ENCODE results near the gene IGFBP5. TPM values are rescaled to one million over a fixed set of nuclear protein-coding genes. Genes with fewer than 3 reads are reported as not detected.

The IGFBP5 gene
- total and polyA plus RNA-seq, 7 experiments from 2014 or later, result not detected

DNA sequence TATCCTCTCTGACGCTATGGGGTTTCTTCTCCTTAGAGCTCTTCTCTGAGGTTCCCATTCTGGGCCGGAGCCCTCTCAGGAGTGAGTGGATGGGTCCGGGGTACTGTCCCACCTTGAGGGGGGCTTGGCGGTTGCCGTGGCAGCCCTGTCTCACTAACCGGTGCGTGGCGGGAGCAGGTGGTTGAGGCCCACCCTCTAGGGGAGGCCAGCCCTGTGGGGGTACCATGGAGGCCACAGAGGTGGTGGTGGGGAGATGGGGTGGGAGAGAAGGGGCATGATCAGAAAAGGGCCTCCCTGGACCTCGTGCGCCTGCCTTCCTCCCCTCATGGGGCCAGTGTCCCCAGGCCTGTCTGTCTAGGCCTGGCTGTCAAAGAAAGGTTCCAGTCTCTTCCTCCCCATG is 22.3 kb downstream of the IGFBP5 start:
- Histone ChIP-seq H3K9me3 (ENCODE audit: control insufficient read depth in 2 of 3, low read length in 3 of 3) (no peaks in the 10 kb centered on the region), H3K4me3 (ENCODE audit: low read length) (no peak overlapping the region), H3K4me1 (ENCODE audit: control insufficient read depth in 2 of 2, insufficient read depth in 2 of 2, low read length in 2 of 2) (no peaks in the 10 kb centered on the region), H3K36me3 (ENCODE audit: control insufficient read depth in 2 of 3, insufficient read depth in 3 of 3, low read length in 3 of 3) (no peaks in the 10 kb centered on the region), H3K27ac (ENCODE audit: low read depth, low read length) (no peak overlapping the region), H3K27me3 (ENCODE audit: control insufficient read depth in 2 of 2, insufficient read depth in 2 of 2, low read length in 2 of 2) (no peaks in the 10 kb centered on the region)
- no peak for DNase-seq
- ChIA-PET CTCF (no interaction called here), POLR2A (no interaction called here)
- H3K4me1 Mint-ChIP-seq, result no peaks in the 10 kb centered on the region
- H3K36me3 Mint-ChIP-seq, result no peaks in the 10 kb centered on the region
- H3K27me3 Mint-ChIP-seq, result peaks cover 4 to 18% (median 10%) of the 10 kb centered on the region in 5 donors
- intact Hi-C loops (cut with micrococcal nuclease), result no loop called here
- no peak for ATAC-seq
- no peaks in the 10 kb centered on the region for H3K9me3 Mint-ChIP-seq
- H3K4me3 Mint-ChIP-seq, result no peak overlapping the region
- no peak overlapping the region for H3K27ac Mint-ChIP-seq

DNA sequence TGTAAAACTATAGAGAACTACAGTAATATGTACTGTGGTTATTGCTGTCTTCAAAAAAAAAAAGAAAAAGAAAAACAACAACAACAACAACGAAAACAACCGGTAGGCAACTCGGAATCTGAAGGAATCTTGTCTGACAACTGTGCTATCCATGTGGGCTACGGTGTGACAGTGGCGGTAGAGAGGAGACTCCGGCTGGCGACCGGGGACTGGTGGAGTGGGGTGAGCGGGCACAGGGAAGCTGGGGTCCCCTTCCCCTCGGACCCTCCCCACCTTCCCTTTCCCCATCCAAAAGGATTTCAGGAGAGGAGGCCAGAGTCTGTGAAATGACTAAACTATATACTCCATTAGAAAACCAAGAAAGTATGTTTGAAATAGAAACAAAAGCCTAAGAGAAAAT is 22.9 kb downstream of the IGFBP5 start:
- ChIA-PET POLR2A (no interaction called here), CTCF (no interaction called here)
- H3K27me3 ChIP-seq (ENCODE audit: control insufficient read depth in 2 of 2, insufficient read depth in 2 of 2, low read length in 2 of 2), result no peaks in the 10 kb centered on the region
- ATAC-seq, result no peak
- no peaks in the 10 kb centered on the region for H3K4me1 ChIP-seq (ENCODE audit: control insufficient read depth in 2 of 2, insufficient read depth in 2 of 2, low read length in 2 of 2)
- DNase-seq, result no peak
- Mint-ChIP-seq H3K9me3 (no peaks in the 10 kb centered on the region), H3K4me3 (no peak overlapping the region), H3K4me1 (no peaks in the 10 kb centered on the region), H3K27ac (no peak overlapping the region), H3K27me3 (peaks cover 4 to 18% (median 14%) of the 10 kb centered on the region in 5 donors), H3K36me3 (no peaks in the 10 kb centered on the region)
- no peak overlapping the region for H3K27ac ChIP-seq (ENCODE audit: low read depth, low read length)
- H3K36me3 ChIP-seq (ENCODE audit: control insufficient read depth in 2 of 3, insufficient read depth in 3 of 3, low read length in 3 of 3), result no peaks in the 10 kb centered on the region
- no peaks in the 10 kb centered on the region for H3K9me3 ChIP-seq (ENCODE audit: control insufficient read depth in 2 of 3, low read length in 3 of 3)
- H3K4me3 ChIP-seq (ENCODE audit: low read length), result no peak overlapping the region
- intact Hi-C loops (cut with micrococcal nuclease), result no loop called here

DNA sequence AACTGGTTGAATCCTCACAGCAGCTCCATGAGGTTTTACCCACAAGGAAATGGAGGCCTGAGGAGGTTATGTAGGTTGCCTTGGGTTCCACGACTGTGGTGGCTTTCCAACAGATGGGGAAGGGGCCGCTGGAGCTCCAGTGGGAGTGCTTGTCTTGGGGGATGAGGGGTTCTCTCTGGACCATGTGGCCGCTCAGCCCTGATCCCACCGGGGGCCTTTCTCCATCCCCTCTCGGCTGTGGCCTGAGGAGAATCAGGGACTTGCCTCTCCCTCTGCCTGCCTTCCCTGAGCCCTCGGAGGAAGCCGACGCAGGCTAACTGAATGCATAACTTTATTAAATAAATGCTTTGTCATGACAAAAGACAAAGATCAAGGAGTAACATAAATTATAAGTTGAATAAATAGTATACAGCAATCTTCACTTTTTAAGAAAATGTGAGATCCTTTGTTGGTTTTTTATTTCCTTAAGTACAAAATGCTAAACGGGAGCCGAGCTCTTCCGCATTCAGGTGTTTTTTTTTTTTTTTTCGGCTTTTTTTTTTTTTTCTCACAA is 23.5 kb downstream of the IGFBP5 start:
- H3K27me3 Mint-ChIP-seq, result peaks cover 4 to 18% (median 14%) of the 10 kb centered on the region in 5 donors
- intact Hi-C loops (cut with micrococcal nuclease), result no loop called here
- no peaks in the 10 kb centered on the region for H3K27me3 ChIP-seq (ENCODE audit: control insufficient read depth in 2 of 2, insufficient read depth in 2 of 2, low read length in 2 of 2)
- H3K4me1 Mint-ChIP-seq, result no peaks in the 10 kb centered on the region
- no peak for DNase-seq
- H3K4me3 ChIP-seq (ENCODE audit: low read length), result no peak overlapping the region
- no peaks in the 10 kb centered on the region for H3K36me3 Mint-ChIP-seq
- ChIA-PET POLR2A (no interaction called here), CTCF (no interaction called here)
- no peak overlapping the region for H3K4me3 Mint-ChIP-seq
- H3K27ac Mint-ChIP-seq, result no peak overlapping the region
- H3K9me3 Mint-ChIP-seq, result no peaks in the 10 kb centered on the region
- H3K36me3 ChIP-seq (ENCODE audit: control insufficient read depth in 2 of 3, insufficient read depth in 3 of 3, low read length in 3 of 3), result no peaks in the 10 kb centered on the region
- no peaks in the 10 kb centered on the region for H3K9me3 ChIP-seq (ENCODE audit: control insufficient read depth in 2 of 3, low read length in 3 of 3)
- ATAC-seq, result no peak
- no peaks in the 10 kb centered on the region for H3K4me1 ChIP-seq (ENCODE audit: control insufficient read depth in 2 of 2, insufficient read depth in 2 of 2, low read length in 2 of 2)
- no peak overlapping the region for H3K27ac ChIP-seq (ENCODE audit: low read depth, low read length)

DNA sequence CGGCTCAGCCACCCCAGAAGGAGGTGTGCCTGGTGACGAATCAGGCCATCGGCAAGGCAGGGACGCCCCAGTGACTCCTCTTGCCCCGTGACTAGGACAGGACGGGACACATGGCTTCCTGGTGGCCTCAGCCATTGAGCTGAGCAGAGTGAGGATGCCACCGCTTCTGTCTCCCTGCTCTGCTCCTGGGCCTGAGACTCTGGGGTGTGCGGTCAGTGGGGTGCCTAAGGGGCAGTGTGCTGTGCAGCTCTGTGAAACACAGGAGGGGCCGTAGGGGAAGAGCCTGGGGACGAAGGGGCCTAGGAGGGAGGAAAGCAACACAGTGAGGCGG is 24.3 kb downstream of the IGFBP5 start:
- DNase-seq, result no peak
- H3K27me3 Mint-ChIP-seq, result peaks cover 4 to 18% (median 14%) of the 10 kb centered on the region in 5 donors
- Histone ChIP-seq H3K36me3 (ENCODE audit: control insufficient read depth in 2 of 3, insufficient read depth in 3 of 3, low read length in 3 of 3) (no peaks in the 10 kb centered on the region), H3K9me3 (ENCODE audit: control insufficient read depth in 2 of 3, low read length in 3 of 3) (no peaks in the 10 kb centered on the region), H3K27me3 (ENCODE audit: control insufficient read depth in 2 of 2, insufficient read depth in 2 of 2, low read length in 2 of 2) (no peaks in the 10 kb centered on the region), H3K27ac (ENCODE audit: low read depth, low read length) (no peak overlapping the region), H3K4me3 (ENCODE audit: low read length) (no peak overlapping the region), H3K4me1 (ENCODE audit: control insufficient read depth in 2 of 2, insufficient read depth in 2 of 2, low read length in 2 of 2) (no peaks in the 10 kb centered on the region)
- no peak for ATAC-seq
- POLR2A ChIA-PET, result no interaction called here
- intact Hi-C loops (cut with micrococcal nuclease), result no loop called here
- H3K4me1 Mint-ChIP-seq, result peaks cover 0 to 2% (median 0%) of the 10 kb centered on the region in 7 donors
- no peak overlapping the region for H3K4me3 Mint-ChIP-seq
- no peak overlapping the region for H3K27ac Mint-ChIP-seq
- H3K9me3 Mint-ChIP-seq, result no peaks in the 10 kb centered on the region
- CTCF ChIA-PET, result no interaction called here
- H3K36me3 Mint-ChIP-seq, result no peaks in the 10 kb centered on the region

GRCh38 chr2:216670266-216671080 is 24.9 kb downstream of the IGFBP5 start:
- Mint-ChIP-seq H3K36me3 (no peaks in the 10 kb centered on the region), H3K27me3 (peaks cover under 1 to 18% (median 14%) of the 10 kb centered on the region in 5 donors), H3K4me3 (no peak overlapping the region), H3K9me3 (no peaks in the 10 kb centered on the region), H3K4me1 (peaks cover 0 to 2% (median 0%) of the 10 kb centered on the region in 7 donors), H3K27ac (no peak overlapping the region)
- H3K27me3 ChIP-seq (ENCODE audit: control insufficient read depth in 2 of 2, insufficient read depth in 2 of 2, low read length in 2 of 2), result no peaks in the 10 kb centered on the region
- CTCF ChIA-PET, result no interaction called here
- no peak overlapping the region for H3K4me3 ChIP-seq (ENCODE audit: low read length)
- H3K4me1 ChIP-seq (ENCODE audit: control insufficient read depth in 2 of 2, insufficient read depth in 2 of 2, low read length in 2 of 2), result no peaks in the 10 kb centered on the region
- no peak for ATAC-seq
- H3K9me3 ChIP-seq (ENCODE audit: control insufficient read depth in 2 of 3, low read length in 3 of 3), result no peaks in the 10 kb centered on the region
- POLR2A ChIA-PET, result no interaction called here
- no peak for DNase-seq
- intact Hi-C loops (cut with micrococcal nuclease), result no loop called here
- H3K36me3 ChIP-seq (ENCODE audit: control insufficient read depth in 2 of 3, insufficient read depth in 3 of 3, low read length in 3 of 3), result no peaks in the 10 kb centered on the region
- H3K27ac ChIP-seq (ENCODE audit: low read depth, low read length), result no peak overlapping the region

DNA sequence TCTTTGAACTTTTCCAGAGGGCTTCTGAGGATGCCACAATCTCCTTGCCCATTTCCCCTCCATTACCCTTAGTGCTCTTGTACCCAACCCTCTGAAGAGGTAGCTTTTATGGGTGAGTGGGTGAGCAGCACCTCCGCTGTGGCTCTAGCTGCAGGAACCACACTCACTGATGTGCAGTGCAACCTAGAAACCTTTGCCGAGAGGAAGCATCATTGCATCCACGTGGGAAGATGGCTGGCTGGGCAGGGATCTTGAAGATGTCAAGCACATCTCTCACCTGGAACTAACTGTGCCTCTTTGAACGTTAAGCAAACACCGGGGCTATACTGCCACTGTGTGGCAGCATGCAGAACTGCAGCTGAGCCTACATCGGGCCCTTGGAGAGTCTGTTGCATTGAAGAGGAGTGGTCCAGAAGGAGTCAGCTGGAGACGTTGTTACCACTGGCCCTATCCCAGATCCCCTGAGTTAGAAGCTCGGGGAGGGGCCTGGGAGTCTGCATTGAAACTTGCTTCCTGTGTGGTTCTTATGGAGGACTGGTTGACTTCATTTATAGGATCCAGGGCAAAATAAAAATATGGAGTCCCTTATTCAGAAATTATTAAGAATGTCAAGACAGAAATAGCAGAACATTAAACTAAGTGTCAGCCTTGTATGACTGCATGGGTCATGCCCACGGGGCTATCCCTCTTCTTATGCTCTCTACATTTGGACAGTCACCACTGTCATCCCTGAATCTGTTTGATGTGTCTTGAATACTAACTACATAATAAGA is 28.7 kb downstream of the IGFBP5 start:
- H3K4me1 Mint-ChIP-seq, result peaks cover 0 to 2% (median 0%) of the 10 kb centered on the region in 7 donors
- peak; percentile 88 for ATAC-seq
- H3K36me3 Mint-ChIP-seq, result peaks cover 0 to 3% (median 0%) of the 10 kb centered on the region in 5 donors
- peak; percentile 36 to 75 (median 62) for DNase-seq
- peaks cover 0 to 12% (median 10%) of the 10 kb centered on the region in 5 donors for H3K27me3 Mint-ChIP-seq
- Histone ChIP-seq H3K27ac (ENCODE audit: low read depth, low read length) (no peak overlapping the region), H3K27me3 (ENCODE audit: control insufficient read depth in 2 of 2, insufficient read depth in 2 of 2, low read length in 2 of 2) (no peaks in the 10 kb centered on the region), H3K4me3 (ENCODE audit: low read length) (no peak overlapping the region), H3K36me3 (ENCODE audit: control insufficient read depth in 2 of 3, insufficient read depth in 3 of 3, low read length in 3 of 3) (no peaks in the 10 kb centered on the region), H3K4me1 (ENCODE audit: control insufficient read depth in 2 of 2, insufficient read depth in 2 of 2, low read length in 2 of 2) (no peaks in the 10 kb centered on the region), H3K9me3 (ENCODE audit: control insufficient read depth in 2 of 3, low read length in 3 of 3) (no peaks in the 10 kb centered on the region)
- no peaks in the 10 kb centered on the region for H3K9me3 Mint-ChIP-seq
- no peak overlapping the region for H3K27ac Mint-ChIP-seq
- CTCF ChIA-PET, result interaction anchor here (0.8 to 1.2 kb wide), 4 partner anchors 129 to 158 kb away, joined by 3 to 8 read pairs (median 4); no protein-coding TSS in a partner anchor
- intact Hi-C loops (cut with micrococcal nuclease), result loop anchor here (1.0 to 2.0 kb wide), 3 partner anchors 147 to 1212 kb away; no protein-coding TSS in a partner anchor
- H3K4me3 Mint-ChIP-seq, result no peak overlapping the region
- POLR2A ChIA-PET, result no interaction called here

All from naive thymus-derived CD4-positive, alpha-beta T cell (primary cell).